Stimulated activated CD4-positive, alpha-beta T cell treated with anti-CD3 and anti-CD28 coated beads, TNF-alpha, amount 100 ng/mL, for 1 hour (primary cell): ENCODE measurements around the gene BCAS3.

Experiments used
- DNase-seq, 3 donors: peaks; one replicate each; pipeline ENCODE4 v3.0.0-alpha.2; 2020; ENCODE audit warnings: low read depth in 3 of 3, low spot score in 1 of 3

Gene BCAS3

DNA sequence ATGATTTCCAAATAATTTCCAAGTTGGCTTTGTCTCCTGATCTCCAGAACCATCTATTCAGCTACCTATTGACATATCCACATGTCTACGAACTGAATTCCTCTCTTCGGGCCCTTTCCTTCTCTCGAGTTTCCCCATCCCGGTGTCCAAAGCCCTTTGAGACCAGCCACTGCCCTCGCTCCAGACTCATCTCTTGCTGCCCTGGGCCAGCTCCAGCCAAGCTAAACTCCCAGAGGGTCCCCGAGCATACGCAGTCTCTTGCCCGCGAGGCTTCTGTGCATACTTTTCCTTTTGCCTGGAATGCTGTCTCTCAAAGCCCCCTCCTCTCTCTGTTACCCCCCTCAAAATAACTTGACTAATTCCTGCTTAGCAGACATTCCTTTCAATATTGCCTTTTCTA is 694.8 kb downstream of the BCAS3 start:
- no peak for DNase-seq

DNA sequence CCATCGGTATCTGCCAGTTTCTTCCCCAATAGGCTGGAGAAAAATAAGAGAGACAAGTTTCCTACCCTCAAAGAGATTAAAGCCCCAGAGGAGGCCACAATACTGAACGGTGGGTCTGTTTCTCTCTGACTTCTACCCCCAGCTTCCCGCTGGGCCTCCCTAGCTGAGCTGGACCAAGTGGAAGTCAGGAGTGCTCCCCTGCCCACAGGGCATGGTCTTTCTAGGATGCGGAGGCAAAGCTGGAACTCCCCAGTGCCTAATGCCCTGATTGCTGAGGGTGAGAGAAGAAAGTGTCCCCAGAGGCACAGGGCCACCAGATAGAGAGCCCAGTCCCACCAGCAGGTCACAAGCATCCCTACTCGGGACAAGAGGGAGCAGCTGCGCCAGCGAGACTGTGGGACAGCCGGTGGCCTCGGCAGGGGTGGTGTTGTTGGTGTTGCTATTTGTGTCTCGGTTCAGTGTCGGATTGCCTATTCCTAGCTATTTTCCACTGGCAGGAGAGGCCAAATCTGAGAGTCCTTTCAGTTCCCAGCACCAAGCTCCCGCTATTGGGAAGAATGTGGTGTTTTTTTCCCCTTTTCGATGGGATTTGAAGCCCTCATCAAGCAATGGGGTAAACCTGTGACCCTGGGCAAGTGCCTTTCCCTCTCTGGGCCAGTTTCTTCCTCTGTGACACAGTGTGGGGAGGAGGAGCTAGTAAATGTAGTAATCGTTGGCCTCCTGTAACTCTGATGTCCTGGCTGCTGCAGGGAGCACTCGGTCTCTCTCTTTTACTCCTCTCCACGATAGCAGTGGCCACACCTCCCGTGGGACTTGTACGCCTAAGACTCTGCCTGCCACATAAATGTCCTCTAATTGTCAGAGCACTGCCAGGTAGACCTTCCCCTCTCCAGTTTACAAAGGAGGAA is 699.5 kb downstream of the BCAS3 start:
- no peak for DNase-seq

DNA sequence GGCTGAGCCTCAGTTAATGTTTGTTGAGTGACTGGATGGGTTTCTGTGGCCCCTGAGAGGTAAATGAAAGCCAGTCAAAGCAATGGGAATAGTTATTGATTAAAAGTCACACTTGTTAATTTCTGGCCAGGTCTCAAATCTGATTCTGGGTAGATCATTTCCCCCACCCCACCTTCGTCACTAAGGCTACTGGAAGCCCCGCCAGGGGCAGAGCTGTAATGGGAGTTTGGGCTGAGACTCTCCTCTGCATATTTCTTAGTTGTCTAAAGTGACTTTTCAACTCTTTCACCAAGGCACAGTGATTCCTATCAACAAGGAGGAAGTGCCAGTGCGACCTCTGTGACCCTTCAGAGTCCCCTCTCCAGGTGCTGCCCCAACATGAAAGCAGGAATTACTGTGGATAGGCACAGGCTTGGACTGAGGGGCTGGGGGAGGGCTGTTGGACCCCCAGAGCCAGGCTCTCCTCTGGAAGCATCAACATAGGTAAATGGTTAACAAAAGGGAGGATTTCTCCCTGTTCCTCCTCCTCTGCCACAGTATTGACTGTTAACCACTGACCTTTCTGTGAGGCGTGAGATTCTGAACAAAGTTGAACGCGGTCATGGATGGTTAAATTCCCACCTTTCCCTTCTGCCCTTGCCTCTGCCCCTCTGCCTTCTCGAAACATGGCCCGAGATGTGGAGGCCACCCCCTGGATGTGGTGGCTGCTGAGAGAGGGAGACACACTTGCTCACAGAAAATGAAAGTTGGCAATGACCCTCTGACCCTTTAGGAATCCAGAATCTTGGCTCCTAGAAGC is 701.2 kb downstream of the BCAS3 start:
- DNase-seq = no peak

DNA sequence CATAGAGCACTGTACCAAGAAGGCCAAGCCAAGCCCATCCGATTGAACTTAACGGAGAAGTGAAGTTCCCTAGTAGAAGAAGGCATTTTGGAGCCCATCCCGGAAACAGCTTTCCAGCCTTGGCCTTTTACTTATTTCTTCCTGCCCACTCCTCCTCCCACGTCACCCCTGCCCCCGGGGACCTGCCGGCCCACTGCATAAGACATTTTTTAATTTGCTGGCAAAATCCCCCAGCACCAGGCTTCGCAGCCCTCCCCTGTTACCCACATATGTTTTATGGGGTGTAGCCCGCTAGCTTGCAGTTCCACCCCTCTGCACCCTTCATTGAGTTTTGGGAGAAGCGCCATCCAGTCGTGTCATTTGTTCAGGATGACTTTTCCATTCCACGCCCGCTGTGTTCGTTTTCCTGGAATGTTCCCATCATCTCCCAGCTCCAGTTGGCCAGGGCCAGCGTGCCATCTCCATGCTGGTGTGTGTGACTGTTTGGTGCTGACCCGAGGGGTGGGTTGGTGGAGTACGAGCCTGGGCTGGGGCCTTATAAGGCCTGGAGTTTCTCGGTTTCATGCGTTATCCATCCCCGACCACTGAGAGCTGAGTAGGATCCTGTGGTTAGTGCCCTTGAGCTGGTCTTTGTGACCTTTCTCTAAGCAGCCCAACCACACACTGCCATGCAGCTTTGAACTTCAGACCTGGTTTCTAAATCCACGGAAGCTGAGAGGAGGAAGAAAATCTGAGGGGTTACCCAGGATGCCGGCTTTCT is 702.0 kb downstream of the BCAS3 start:
- no peak for DNase-seq

DNA sequence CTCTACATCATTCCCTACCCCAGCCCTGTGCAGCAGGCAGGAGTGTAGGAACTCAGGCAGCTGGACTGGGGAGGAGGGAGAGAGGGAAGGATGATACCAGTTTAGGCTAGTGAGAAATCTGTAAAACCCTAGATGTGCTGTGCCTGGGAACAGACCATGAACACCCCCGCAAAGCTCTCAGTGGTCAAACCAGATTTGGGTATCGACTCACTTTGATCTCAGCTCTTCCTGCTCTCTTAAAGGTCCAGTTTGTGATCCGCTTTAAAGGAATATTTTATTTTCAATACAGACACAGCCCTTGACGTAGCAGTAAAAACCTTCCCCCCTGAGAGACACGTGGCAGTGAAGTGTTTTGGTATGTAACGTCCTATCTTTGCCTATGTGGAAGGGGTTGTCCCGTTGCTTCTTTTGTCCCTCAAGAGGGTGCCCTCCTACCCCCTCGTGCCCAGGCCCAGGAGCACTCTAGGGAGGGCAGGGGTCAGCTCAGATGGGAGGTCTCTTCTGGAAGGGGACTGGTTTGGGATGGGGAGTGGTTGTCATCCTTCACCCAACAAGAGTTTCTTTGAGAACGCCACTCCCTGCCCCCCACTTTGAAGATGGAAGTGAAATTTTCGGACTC is 702.7 kb downstream of the BCAS3 start:
- no peak for DNase-seq

DNA sequence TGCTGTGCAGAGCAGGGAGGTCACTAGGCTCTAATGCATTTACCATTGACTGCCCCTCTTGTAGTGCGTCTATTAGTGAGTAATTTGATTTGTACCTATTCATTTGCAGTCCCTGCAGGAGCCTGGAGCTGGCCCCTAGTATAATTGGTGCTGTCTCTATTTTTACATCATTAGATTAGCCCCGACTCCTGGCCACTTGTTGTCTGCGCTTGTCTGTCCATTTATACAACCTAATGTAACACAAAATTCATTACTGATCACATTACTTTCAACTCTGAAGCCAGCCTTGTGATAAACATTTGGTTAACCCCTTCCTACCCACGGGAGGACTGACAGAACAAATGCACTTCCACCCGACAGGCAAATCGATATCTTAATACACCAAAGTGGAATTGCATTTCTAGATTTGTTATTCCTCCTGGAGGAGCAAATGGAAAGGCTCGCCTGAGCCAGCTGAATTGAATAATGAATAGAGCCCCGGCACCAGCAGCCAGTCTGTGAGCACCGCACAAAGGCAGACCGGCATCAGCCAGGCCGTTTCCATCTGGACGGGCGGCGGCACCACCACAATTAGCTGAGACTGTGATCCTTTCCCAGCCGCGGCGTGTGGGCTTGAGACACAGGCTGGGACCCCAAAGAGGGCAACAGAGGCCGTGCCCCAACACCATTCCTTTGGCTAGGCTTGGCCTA is 703.3 kb downstream of the BCAS3 start:
- no peak for DNase-seq

DNA sequence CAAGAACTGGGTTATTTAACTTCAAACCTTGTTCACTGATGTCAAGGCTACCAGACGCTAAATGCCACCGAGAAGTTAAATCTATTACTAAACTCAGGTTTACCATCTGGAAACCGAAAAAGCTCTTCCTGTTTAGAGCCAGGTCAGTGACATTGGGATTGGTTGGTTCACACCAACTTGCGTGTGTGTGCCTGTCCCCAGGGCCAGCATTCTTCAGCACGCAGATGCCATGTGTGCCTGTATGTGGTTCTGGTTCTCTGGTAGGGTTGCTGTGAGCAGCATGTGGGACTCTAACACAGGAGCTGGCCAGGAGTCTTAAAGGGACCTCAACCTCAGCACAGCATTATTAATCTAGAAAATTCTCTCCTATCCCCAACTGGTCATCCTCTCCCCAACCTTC is 703.9 kb downstream of the BCAS3 start:
- DNase-seq = no peak

DNA sequence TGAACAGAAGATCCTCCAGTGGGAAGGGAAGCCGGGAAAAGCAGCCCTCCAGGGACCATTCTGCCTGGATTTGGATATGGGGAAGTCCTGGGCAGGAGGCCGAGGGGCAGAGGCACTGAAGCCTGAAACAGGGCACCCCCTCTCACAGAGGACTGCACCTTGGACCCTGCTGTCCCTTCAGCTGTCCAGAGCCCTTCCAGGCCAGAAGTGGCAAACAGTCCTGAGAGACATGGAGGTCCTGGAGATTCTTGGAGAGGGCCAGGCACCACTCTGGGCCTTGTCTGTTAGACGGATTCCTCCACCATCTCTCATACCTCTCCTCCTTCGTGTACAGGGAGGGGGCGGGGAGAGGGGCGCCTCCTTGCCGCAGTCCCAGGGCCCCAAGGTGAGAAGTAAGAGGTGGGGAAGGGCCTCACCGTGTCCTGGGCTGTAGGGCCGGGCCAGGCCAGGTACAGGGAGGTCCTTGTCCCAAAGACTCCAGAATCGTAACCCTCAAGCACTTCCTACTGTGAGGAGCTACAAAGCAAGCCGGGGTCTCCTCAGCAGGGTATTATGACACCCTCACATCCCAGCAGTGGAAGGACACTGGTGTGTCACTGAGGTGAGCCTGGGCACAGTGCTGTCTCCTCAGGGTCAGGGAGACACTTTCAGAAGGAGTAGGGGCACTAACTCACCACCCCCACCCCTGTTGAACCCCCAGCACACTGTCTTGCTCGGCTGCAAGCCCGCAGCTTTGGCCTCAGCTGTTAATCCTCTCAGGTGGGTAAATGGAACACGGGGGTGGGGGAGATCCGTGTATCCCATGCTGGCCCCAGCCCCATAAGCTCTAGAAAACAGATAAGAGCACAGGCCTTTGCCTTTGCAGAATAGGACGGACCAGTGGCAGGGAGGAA is 705.4 kb downstream of the BCAS3 start:
- DNase-seq = no peak

DNA sequence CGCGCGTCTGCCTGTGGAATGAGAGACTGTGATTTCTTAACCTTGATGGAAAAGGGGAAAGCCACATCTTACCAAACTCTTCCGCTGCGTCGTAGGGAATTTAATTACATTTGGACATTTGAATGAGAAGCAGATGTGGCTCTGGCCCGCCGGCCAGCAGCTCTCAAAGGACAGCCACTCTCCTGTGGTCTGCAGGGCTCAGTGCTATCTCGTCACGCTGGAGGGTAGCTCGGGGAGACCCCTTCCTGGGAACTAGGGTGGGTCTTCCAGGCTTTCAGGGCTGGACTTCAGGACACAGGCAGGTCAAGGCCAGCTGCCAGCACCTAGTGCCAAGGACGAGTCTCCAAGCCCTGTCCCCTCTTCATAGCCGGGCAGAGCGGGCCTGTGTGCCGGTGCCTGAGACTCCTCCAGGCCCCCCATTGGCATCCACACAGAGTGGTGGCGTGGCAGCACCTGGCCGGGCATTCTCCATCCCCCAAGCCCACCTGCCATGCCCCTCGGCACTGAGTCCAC is 706.1 kb downstream of the BCAS3 start:
- DNase-seq = no peak

DNA sequence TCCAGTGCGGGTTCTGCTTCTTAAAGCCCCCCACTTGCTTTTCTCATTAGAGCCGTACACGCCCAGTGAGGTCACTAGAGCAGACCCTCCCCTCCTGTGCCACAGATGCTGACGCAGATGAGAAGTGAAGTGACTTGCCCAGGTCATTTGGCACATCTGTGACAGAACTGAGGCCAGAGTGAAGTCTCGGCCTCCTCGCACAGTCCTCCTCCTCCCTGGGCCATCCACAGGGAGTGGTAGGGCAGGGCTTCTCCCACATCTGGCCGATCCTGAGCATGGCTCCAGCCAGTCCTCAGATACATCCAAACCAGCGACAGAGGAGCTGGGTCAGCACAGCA is 706.7 kb downstream of the BCAS3 start:
- no peak for DNase-seq

DNA sequence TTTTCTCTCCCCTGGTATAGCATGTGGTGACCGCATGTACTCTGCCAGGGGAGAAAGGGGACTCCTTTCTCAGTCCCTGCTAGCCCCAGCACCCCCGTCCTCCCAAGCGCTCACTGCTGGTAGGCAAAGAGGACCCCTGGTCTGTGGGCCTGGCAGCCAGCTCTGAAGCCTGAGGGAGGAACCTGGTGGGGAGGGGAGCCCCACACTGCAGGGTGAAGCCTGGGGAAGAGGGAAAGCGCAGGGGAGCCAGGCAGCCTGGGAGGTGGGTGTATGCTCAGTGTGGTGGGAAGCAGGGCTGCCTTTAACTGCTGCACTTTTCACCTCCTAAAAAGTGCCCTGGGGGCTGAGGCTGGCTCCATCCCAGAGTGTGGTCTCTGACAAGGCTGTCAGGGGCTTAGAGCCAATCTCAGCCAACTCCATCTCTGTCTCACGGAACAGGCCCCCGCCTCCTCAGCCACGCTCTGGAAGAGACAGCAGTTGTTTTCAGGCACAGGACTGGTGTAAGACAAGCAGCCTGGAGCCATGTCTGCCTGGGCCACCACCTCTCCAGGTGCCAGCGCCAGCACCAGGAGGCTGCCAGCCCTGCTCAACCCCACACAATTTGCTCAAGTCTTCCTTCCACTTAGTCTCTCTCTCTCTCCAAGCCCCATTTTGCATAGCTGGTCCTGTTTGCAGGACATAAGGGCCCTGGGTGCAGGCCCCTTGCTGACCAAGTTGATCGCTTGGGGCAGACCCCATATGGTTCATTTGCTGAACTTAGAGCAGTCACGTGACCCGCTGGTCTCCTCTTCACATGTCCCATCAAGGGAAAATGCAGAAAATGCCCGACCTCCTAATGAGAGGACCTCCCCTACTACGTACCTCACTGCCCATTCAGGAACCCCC is 707.3 kb downstream of the BCAS3 start:
- no peak for DNase-seq

DNA sequence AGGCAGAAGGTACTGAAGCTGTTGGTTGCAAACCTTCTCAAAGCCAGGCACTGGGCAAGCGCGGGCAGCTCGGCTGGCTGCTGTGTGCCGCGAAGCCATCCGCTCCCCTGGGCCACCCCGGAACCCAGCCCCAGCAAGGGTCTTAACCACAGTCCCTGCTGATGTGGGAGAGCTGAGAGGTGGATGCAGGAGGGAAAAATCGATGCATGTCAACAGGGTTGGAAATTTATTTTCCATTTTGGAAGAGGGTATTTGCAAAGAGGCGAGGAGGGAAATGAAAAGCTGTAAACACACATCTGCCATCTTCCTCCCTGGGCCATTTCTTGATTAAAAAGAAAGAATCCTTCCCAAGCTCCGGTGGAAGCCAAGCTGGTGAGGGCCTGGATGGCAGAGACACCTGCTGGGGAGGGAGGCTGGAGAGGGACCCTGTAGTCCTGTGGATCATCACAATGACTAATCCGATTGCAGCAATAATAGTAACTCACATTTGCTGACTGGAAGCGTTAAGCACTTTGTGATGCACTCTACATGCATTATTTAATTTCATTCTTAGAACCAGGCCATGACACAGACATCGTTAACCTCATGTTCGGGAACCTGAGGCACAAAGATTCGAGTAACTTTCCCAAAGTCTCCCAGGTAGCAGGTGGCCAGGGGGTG is 708.1 kb downstream of the BCAS3 start:
- no peak for DNase-seq

DNA sequence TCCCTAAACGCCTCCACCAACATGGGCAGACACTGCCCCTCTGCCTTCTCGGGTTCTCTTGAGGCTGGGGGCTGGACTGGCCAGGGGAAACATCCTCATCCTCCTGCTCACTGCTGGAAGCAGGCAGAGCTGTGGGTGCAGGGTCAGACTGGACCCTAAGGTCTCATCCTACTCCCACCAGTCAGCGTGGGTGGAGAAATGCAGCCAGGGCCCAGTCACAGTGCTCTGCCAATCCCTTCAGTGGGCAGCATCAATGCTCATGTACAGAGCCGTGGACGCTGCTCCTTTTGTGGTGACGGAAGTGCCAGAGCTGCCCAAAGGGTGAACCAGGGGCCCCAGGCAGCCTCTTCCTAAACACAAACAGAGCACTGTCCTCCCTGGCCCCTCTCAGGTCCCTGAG is 708.6 kb downstream of the BCAS3 start:
- DNase-seq = no peak

DNA sequence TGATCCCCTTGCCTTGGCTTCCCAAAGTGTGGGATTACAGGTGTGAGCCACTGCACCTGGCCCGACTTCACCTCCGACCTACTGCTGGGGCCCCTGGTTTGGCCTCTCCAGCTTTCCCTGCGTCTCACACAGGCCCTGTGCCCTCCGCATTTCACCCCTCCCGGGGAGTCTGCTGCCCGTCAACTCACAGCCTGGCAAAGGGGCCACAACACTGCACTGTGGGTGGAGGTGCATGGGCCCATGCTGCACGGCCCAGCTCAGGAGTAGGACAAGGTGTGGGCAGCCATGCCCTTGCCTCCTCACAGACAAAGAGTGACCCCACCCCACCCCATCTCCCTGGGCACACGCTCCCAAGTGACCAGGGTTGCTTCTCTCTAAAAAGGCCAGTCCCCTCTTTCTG is 709.4 kb downstream of the BCAS3 start:
- DNase-seq = no peak

DNA sequence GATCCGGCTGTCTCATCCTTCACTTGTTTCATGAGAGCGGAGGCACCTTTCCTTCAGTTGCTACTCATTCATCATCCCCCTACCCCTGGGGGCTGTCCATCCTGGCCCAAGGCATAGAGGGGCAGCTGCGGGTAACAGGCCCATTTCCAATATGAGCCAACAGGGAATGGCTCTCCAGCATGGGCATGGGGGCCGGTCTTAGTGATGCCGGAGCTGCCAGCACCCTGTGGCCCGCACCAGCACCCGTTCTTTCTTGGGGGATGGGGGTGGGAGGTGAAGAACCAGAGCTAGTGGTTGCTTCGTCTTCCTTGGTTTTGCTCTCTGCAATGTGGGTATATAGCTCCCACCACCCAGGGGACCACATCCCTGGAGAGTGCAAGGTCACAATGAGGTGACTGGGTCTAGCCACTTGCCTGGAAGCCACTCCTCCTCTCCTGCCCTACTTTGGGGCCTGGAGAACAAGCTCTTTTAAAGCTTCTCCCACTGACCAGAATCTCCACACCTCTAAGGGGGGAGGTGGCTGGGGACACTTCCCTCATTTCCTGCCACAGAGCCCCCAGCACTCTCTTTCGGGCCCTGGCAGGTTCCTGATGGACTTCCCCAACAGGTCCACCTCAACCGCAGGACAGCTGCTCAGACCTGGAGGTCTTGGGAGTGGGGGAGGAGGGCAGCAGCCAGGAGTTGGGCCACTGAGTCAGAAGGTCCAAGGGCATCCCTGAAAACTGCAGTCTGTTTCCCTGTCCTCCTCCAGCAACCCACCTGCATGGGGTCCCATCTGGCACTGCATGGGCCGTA is 710.1 kb downstream of the BCAS3 start:
- DNase-seq = no peak

DNA sequence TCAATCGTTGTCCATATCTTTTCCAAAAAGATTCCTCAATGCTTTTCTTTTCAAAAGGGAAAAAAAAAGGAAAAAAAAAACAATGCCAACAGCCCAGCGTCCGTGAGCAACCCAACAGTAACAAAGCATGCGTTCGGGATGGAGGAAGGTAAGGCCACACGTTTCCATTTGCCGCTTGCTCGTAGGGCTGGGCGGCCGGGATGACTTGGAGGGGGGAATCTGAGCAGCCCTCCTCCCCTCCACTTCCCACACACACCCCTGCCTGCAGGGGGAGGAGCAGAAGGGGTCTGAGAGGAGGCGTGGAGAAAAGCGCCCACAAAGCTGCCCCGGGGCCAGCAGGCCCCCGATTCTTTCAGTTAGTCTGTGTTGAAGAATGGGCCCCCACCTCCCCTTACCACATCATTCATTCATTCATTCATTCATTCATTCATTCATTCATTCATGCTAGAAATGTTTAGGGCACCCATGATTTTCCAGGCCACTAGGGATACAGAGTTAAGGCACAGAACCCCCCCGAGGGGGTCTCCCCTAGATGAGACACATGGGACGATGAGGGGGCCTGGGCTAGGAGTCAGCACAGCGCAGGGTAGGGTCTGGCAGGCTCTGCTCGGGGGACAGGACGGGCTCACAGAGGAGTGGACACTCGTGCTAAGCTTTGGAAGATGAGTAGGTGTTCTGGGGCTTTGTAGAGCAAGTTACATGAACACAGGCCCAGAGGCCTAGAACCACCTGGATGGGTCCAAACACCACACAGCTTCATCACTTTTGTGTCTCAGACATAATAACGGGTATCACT is 711.1 kb downstream of the BCAS3 start:
- DNase-seq = no peak
